ENCODE results near the gene ANKRD44.

GRCh38 chr2:197327472-197328098 lies 17.0 kb upstream of the ANKRD44 start:
- TF ChIP-seq CTCF (IDR thresholded peaks at IDR 0.05; ENCODE audit: low read length) (no peak), EZH2 (IDR thresholded peaks at IDR 0.05; ENCODE audit: borderline replicate concordance, low read length) (no peak)
